Measurements from ENCODE around the gene TIAM1.

GRCh38 chr21:31264574-31264973 lies 79.5 kb downstream of the TIAM1 start:
- TF ChIP-seq, protein P1, sequence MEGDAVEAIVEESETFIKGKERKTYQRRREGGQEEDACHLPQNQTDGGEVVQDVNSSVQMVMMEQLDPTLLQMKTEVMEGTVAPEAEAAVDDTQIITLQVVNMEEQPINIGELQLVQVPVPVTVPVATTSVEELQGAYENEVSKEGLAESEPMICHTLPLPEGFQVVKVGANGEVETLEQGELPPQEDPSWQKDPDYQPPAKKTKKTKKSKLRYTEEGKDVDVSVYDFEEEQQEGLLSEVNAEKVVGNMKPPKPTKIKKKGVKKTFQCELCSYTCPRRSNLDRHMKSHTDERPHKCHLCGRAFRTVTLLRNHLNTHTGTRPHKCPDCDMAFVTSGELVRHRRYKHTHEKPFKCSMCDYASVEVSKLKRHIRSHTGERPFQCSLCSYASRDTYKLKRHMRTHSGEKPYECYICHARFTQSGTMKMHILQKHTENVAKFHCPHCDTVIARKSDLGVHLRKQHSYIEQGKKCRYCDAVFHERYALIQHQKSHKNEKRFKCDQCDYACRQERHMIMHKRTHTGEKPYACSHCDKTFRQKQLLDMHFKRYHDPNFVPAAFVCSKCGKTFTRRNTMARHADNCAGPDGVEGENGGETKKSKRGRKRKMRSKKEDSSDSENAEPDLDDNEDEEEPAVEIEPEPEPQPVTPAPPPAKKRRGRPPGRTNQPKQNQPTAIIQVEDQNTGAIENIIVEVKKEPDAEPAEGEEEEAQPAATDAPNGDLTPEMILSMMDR (IDR thresholded peaks at IDR 0.05): 0 out of 2 replicates have a peak, but pooled peaks have one; percentile 5
- TF ChIP-seq ZFX (IDR thresholded peaks at IDR 0.05; ENCODE audit: borderline replicate concordance): no peak
